Right forelimb (tissue), 1 donor: ENCODE results near the gene HLA-DRB1.
"Not testable (repeated sequence)": the region's sequence is repeated elsewhere in the genome, so short reads cannot be mapped to it uniquely, and the experiment has no call there.

Experiments
- DNase-seq: peaks from one replicate; pipeline ENCODE4 v3.0.0-alpha.2; 2018

Gene HLA-DRB1

GRCh38 chr6:32554116-32554965, 35.3 kb downstream of the HLA-DRB1 start:
- DNase-seq: no peak

GRCh38 chr6:32553037-32553742, 36.5 kb downstream of the HLA-DRB1 start:
- no peak for DNase-seq

- DNase-seq: no peak
These were observed 38.2 kb downstream of the HLA-DRB1 start for GRCh38 chr6:32551410-32551809.

- no peak for DNase-seq
These were observed 49.8 kb downstream of the HLA-DRB1 start for GRCh38 chr6:32539839-32540238.

DNA sequence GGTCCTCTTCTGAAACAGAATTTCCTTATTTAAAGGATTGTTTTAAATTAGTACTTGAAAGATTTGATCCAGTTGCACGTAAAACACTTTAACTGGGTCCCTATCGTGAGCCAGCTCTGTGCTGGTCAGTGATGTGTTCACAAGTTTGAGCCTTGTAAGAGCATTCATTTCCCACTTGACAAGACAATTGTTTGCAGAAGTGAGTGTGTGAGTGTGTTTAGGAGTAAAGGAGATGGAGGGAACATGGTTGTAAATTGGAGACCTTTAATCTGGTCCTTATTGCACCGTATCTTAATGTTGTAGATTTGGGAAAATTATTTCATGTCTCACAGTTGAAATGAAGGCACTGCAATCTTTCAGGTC, 59.2 kb downstream of the HLA-DRB1 start:
- not testable (repeated sequence) for DNase-seq

GRCh38 chr6:32529697-32530430, 59.8 kb downstream of the HLA-DRB1 start, which contains the start of gene HLA-DRB5:
TSS of gene HLA-DRB5 (minus strand) at chr6:32530287. CDS start at chr6:32530224, 63 bp downstream.
- no peak for DNase-seq
